ENCODE measurements around the gene FBL.

Gene FBL

GRCh38 chr19:39826311-39826945 is 19.8 kb downstream of the FBL start:
- TF ChIP-seq CTCF (IDR thresholded peaks at IDR 0.05; ENCODE audit: insufficient read depth, low read length, poor library complexity, severe bottlenecking) (no peak), EZH2phosphoT487 (conservative IDR thresholded peaks at IDR 0.05; ENCODE audit: low read length) (no peak)
- no peak overlapping the region for H3K9ac ChIP-seq (ENCODE audit: low read length)
- no peaks in the 10 kb centered on the region for H4K20me1 ChIP-seq (ENCODE audit: low read depth, low read length)
- no peak overlapping the region for H2AFZ ChIP-seq (ENCODE audit: low read depth, low read length, severe bottlenecking)
- no peaks in the 10 kb centered on the region for H3F3A ChIP-seq (ENCODE audit: insufficient read depth)
- H3K36me3 ChIP-seq (ENCODE audit: low read length), result no peaks in the 10 kb centered on the region
- no peak overlapping the region for H3K4me2 ChIP-seq (ENCODE audit: low read depth, low read length, poor library complexity, severe bottlenecking)
- H3K9me3 ChIP-seq (ENCODE audit: insufficient read depth, low read length), result no peaks in the 10 kb centered on the region
- no peaks in the 10 kb centered on the region for H3K27me3 ChIP-seq (ENCODE audit: low read length)
- H3K27ac ChIP-seq (ENCODE audit: low read depth, low read length), result no peak overlapping the region
- no peak overlapping the region for H3K4me3 ChIP-seq (ENCODE audit: insufficient read depth, low read length, poor library complexity, severe bottlenecking)
- peaks cover 4% of the 10 kb centered on the region; the same call in 1 of the 2 replicates for H3K79me2 ChIP-seq (ENCODE audit: insufficient read depth, low read length)
- no peaks in the 10 kb centered on the region for H3K9me2 ChIP-seq (replicated peaks; ENCODE audit: insufficient read depth, low read length)

- no peaks in the 10 kb centered on the region for H3K9me3 ChIP-seq (ENCODE audit: insufficient read depth, low read length)
- no peaks in the 10 kb centered on the region for H3K27me3 ChIP-seq (ENCODE audit: low read length)
- no peak overlapping the region for H3K27ac ChIP-seq (ENCODE audit: low read depth, low read length)
- H3F3A ChIP-seq (ENCODE audit: insufficient read depth), result no peaks in the 10 kb centered on the region
- TF ChIP-seq EZH2phosphoT487 (conservative IDR thresholded peaks at IDR 0.05; ENCODE audit: low read length) (no peak), CTCF (IDR thresholded peaks at IDR 0.05; ENCODE audit: insufficient read depth, low read length, poor library complexity, severe bottlenecking) (no peak)
- H3K9me2 ChIP-seq (replicated peaks; ENCODE audit: insufficient read depth, low read length), result no peaks in the 10 kb centered on the region
- no peaks in the 10 kb centered on the region for H4K20me1 ChIP-seq (ENCODE audit: low read depth, low read length)
- H3K4me2 ChIP-seq (ENCODE audit: low read depth, low read length, poor library complexity, severe bottlenecking), result no peak overlapping the region
- H3K79me2 ChIP-seq (ENCODE audit: insufficient read depth, low read length), result peaks cover 4% of the 10 kb centered on the region; the same call in 1 of the 2 replicates
- H3K36me3 ChIP-seq (ENCODE audit: low read length), result no peaks in the 10 kb centered on the region
- no peak overlapping the region for H3K4me3 ChIP-seq (ENCODE audit: insufficient read depth, low read length, poor library complexity, severe bottlenecking)
- H3K9ac ChIP-seq (ENCODE audit: low read length), result no peak overlapping the region
- H2AFZ ChIP-seq (ENCODE audit: low read depth, low read length, severe bottlenecking), result no peak overlapping the region
Measured at GRCh38 chr19:39825531-39826076, 20.6 kb downstream of the FBL start.

GRCh38 chr19:39825093-39825463 is 21.1 kb downstream of the FBL start:
- no peaks in the 10 kb centered on the region for H3F3A ChIP-seq (ENCODE audit: insufficient read depth)
- H3K4me3 ChIP-seq (ENCODE audit: insufficient read depth, low read length, poor library complexity, severe bottlenecking), result no peak overlapping the region
- H3K27me3 ChIP-seq (ENCODE audit: low read length), result no peaks in the 10 kb centered on the region
- peaks cover 4% of the 10 kb centered on the region; the same call in 1 of the 2 replicates for H3K79me2 ChIP-seq (ENCODE audit: insufficient read depth, low read length)
- no peaks in the 10 kb centered on the region for H4K20me1 ChIP-seq (ENCODE audit: low read depth, low read length)
- no peak for TF ChIP-seq CTCF (IDR thresholded peaks at IDR 0.05; ENCODE audit: insufficient read depth, low read length, poor library complexity, severe bottlenecking)
- no peak for TF ChIP-seq EZH2phosphoT487 (conservative IDR thresholded peaks at IDR 0.05; ENCODE audit: low read length)
- H2AFZ ChIP-seq (ENCODE audit: low read depth, low read length, severe bottlenecking), result peak overlapping the region; percentile 78
- no peaks in the 10 kb centered on the region for H3K36me3 ChIP-seq (ENCODE audit: low read length)
- H3K9ac ChIP-seq (ENCODE audit: low read length), result peak overlapping the region; percentile 61; the same call in 1 of the 2 replicates
- H3K9me2 ChIP-seq (replicated peaks; ENCODE audit: insufficient read depth, low read length), result no peaks in the 10 kb centered on the region
- H3K27ac ChIP-seq (ENCODE audit: low read depth, low read length), result no peak overlapping the region; the same call in 1 of the 2 replicates
- H3K9me3 ChIP-seq (ENCODE audit: insufficient read depth, low read length), result no peaks in the 10 kb centered on the region
- peak overlapping the region; percentile 82 for H3K4me2 ChIP-seq (ENCODE audit: low read depth, low read length, poor library complexity, severe bottlenecking)

Data from SU-DHL-6 (cell line).